ENCODE measurements around the gene CRACDL.

Gene CRACDL

GRCh38 chr2:98859323-98859722 lies 76.7 kb downstream of the CRACDL start:
- H3K4me3 ChIP-seq (ENCODE audit: low read depth, low read length): no peak overlapping the region
- in situ Hi-C loops (cut with HindIII; ENCODE audit: low sequenced_read_pairs): no loop called here
- TF ChIP-seq, protein P1, sequence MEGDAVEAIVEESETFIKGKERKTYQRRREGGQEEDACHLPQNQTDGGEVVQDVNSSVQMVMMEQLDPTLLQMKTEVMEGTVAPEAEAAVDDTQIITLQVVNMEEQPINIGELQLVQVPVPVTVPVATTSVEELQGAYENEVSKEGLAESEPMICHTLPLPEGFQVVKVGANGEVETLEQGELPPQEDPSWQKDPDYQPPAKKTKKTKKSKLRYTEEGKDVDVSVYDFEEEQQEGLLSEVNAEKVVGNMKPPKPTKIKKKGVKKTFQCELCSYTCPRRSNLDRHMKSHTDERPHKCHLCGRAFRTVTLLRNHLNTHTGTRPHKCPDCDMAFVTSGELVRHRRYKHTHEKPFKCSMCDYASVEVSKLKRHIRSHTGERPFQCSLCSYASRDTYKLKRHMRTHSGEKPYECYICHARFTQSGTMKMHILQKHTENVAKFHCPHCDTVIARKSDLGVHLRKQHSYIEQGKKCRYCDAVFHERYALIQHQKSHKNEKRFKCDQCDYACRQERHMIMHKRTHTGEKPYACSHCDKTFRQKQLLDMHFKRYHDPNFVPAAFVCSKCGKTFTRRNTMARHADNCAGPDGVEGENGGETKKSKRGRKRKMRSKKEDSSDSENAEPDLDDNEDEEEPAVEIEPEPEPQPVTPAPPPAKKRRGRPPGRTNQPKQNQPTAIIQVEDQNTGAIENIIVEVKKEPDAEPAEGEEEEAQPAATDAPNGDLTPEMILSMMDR (IDR thresholded peaks at IDR 0.05; ENCODE audit: low read depth, low read length, missing control alignments): no peak
- DNase-seq (ENCODE audit: low read depth): no peak

DNA sequence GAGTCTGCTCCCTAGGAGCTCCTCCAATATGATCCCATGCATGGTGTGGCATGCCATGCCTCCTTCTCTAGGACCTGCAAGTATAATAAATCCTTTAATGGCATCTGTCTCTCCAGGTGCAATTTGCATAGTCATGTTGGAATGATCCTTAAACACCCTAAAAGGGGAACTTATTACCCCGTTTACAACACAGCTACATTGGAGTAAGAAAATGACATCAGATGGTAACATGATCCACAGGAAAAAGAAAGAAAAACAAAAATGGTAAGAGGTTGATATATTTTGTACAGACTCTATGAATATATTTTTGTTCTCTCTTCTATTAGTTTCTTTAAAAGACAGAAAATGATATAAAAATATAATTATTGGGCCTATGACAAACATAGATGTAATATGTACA lies 79.0 kb downstream of the CRACDL start:
- TF ChIP-seq, protein P1 (IDR thresholded peaks at IDR 0.05; ENCODE audit: low read depth, low read length, missing control alignments): no peak
- no peak overlapping the region for H3K4me3 ChIP-seq (ENCODE audit: low read depth, low read length)
- in situ Hi-C loops (cut with HindIII; ENCODE audit: low sequenced_read_pairs): no loop called here
- DNase-seq (ENCODE audit: low read depth): no peak

DNA sequence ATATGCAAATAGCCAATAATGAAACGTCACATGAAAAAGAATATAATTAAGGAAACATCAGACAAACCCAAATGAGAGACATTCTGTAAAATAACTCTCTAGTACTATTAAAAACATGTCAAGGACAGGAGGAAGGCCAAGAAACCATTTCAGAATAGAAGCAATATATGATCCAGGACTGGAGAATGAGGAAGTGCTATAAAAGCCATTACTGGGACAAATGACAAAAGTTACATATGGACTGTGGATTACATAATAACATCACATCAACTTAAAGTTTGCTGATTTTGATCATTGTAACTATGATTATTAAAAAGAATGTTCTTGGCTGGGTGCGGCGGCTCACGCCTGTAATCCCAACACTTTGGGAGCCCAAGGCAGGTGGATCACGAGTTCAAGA lies 81.3 kb downstream of the CRACDL start:
- no peak overlapping the region for H3K4me3 ChIP-seq (ENCODE audit: low read depth, low read length)
- no peak for DNase-seq (ENCODE audit: low read depth)
- in situ Hi-C loops (cut with HindIII; ENCODE audit: low sequenced_read_pairs): no loop called here
- TF ChIP-seq, protein P1 (IDR thresholded peaks at IDR 0.05; ENCODE audit: low read depth, low read length, missing control alignments): no peak

DNA sequence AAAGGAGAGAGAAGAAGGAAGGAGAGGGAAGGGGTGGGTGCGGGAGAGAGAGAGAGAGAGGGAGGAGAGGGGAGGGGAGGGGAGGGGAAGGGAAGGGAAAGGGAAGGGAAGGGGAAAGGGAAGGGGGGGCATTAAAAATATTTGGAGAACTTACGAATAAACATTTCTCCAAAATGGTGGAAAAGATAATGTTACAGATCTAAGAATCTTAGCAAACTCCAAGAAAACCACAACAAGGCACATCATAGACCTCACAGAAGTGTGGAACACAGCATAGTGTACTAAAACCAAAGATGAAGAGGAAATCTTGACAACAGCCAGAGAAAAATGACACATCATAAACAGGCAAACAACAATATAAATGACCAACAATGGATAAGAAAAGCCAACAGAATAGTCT lies 83.1 kb downstream of the CRACDL start:
- TF ChIP-seq, protein P1 (IDR thresholded peaks at IDR 0.05; ENCODE audit: low read depth, low read length, missing control alignments): no peak
- H3K4me3 ChIP-seq (ENCODE audit: low read depth, low read length): no peak overlapping the region
- DNase-seq (ENCODE audit: low read depth): no peak
- in situ Hi-C loops (cut with HindIII; ENCODE audit: low sequenced_read_pairs): no loop called here

GRCh38 chr2:98850074-98850473 lies 86.0 kb downstream of the CRACDL start:
- TF ChIP-seq, protein P1 (IDR thresholded peaks at IDR 0.05; ENCODE audit: low read depth, low read length, missing control alignments): no peak
- no peak for DNase-seq (ENCODE audit: low read depth)
- H3K4me3 ChIP-seq (ENCODE audit: low read depth, low read length): no peak overlapping the region
- in situ Hi-C loops (cut with HindIII; ENCODE audit: low sequenced_read_pairs): no loop called here

- TF ChIP-seq, protein P1 (IDR thresholded peaks at IDR 0.05; ENCODE audit: low read depth, low read length, missing control alignments): no peak
- DNase-seq (ENCODE audit: low read depth): no peak
- in situ Hi-C loops (cut with HindIII; ENCODE audit: low sequenced_read_pairs): loop anchor here (25.0 kb wide), 1 partner anchor 187 kb away; no protein-coding TSS in a partner anchor
- H3K4me3 ChIP-seq (ENCODE audit: low read depth, low read length): no peak overlapping the region
Measured at GRCh38 chr2:98849113-98849512, 86.9 kb downstream of the CRACDL start.

DNA sequence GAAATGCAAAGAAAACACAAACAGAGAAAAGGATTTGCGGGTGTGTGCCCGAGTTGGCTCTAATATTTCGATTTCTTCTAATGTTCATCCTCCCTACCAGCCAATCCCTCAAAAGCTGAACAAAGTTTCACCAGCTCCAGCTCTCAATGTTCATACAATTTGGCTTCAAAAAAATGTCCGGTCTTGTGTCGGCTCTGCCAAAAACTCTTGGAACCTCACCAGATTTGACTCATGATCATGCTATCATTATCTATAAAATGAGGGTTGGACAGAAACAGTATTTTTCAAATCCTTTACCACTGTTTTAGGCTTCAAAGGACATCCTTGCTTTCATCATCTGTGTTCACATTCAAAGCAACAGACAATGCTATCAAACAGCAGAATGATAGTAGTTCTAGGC lies 88.2 kb downstream of the CRACDL start:
- TF ChIP-seq, protein P1 (IDR thresholded peaks at IDR 0.05; ENCODE audit: low read depth, low read length, missing control alignments): no peak
- no peak overlapping the region for H3K4me3 ChIP-seq (ENCODE audit: low read depth, low read length)
- DNase-seq (ENCODE audit: low read depth): no peak
- in situ Hi-C loops (cut with HindIII; ENCODE audit: low sequenced_read_pairs): loop anchor here (25.0 kb wide), 1 partner anchor 186 kb away; no protein-coding TSS in a partner anchor

Data from astrocyte of the cerebellum (primary cell).